ENCODE results near the gene GMPR.
A peak's percentile ranks its signal among the peaks of the same experiment; 100 is the strongest.
"Not testable (repeated sequence)": the region's sequence is repeated elsewhere in the genome, so short reads cannot be mapped to it uniquely, and the experiment has no call there.

The GMPR gene

GRCh38 chr6:16243664-16244063, 5.3 kb downstream of the GMPR start:
- Mint-ChIP-seq H3K4me3 (no peak overlapping the region), H3K27ac (no peak overlapping the region), H3K27me3 (peaks cover 19 to 41% of the 10 kb centered on the region in 2 donors), H3K4me1 (ENCODE audit: low read depth in 2 of 2) (peaks cover 8% of the 10 kb centered on the region in 2 donors), H3K9me3 (no peaks in the 10 kb centered on the region), H3K36me3 (ENCODE audit: insufficient read depth) (no peaks in the 10 kb centered on the region)
- ATAC-seq (replicated peaks) (no peak), DNase-seq (no peak)

GRCh38 chr6:16244446-16244845, 6.1 kb downstream of the GMPR start:
- no peaks in the 10 kb centered on the region for H3K9me3 Mint-ChIP-seq
- no peak overlapping the region for H3K4me3 Mint-ChIP-seq
- no peak overlapping the region for H3K27ac Mint-ChIP-seq
- H3K27me3 Mint-ChIP-seq, result peaks cover 12 to 33% of the 10 kb centered on the region in 2 donors
- H3K36me3 Mint-ChIP-seq (ENCODE audit: insufficient read depth), result no peaks in the 10 kb centered on the region
- H3K4me1 Mint-ChIP-seq (ENCODE audit: low read depth in 2 of 2), result peaks cover 0 to under 1% of the 10 kb centered on the region in 2 donors
- ATAC-seq (replicated peaks) (no peak), DNase-seq (no peak)

DNA sequence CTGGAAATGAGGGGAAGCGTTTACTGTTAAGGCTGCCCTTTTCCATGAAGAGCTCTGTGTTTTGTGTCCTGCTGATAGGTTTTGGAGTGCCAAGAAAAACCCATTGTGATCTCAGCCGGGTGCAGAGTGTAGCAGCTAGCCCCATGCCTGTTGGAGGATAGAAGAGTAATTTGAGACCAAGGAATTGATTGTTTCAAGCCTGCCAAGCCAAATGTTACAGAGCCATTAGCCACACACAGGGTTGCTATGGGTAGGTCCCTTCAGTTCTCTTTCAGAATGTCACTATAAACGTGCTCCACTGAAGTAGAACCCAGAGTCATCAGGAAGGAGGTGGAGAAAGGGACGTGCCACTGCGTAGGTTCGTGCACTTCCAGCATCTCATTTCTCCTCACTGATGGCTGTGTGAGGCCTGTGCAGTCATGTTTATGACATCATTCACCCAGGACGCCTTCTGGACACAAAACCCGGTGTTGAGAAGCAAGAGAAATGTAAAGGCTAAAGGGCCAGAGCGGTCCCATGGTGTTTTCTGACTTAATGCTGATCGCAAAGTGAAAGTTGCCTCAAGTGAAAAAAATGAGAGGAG, 6.6 kb downstream of the GMPR start:
- H3K27ac Mint-ChIP-seq, result no peak overlapping the region
- no peak overlapping the region for H3K4me3 Mint-ChIP-seq
- H3K4me1 Mint-ChIP-seq (ENCODE audit: low read depth in 2 of 2), result no peaks in the 10 kb centered on the region
- no peak for ATAC-seq (replicated peaks)
- DNase-seq, result no peak
- no peaks in the 10 kb centered on the region for H3K36me3 Mint-ChIP-seq (ENCODE audit: insufficient read depth)
- no peaks in the 10 kb centered on the region for H3K9me3 Mint-ChIP-seq
- H3K27me3 Mint-ChIP-seq, result peaks cover 12 to 28% of the 10 kb centered on the region in 2 donors

- peaks cover 12 to 22% of the 10 kb centered on the region in 2 donors for H3K27me3 Mint-ChIP-seq
- no peak for DNase-seq
- no peaks in the 10 kb centered on the region for H3K36me3 Mint-ChIP-seq (ENCODE audit: insufficient read depth)
- H3K27ac Mint-ChIP-seq, result no peak overlapping the region
- no peaks in the 10 kb centered on the region for H3K9me3 Mint-ChIP-seq
- peaks cover 6 to 9% of the 10 kb centered on the region in 2 donors for H3K4me1 Mint-ChIP-seq (ENCODE audit: low read depth in 2 of 2)
- no peak for ATAC-seq (replicated peaks)
- H3K4me3 Mint-ChIP-seq, result no peak overlapping the region
Measured at GRCh38 chr6:16248271-16248853, 10.0 kb downstream of the GMPR start.

- ATAC-seq (replicated peaks) (no peak), DNase-seq (no peak)
- Mint-ChIP-seq H3K4me1 (ENCODE audit: low read depth in 2 of 2) (peaks cover 6 to 10% of the 10 kb centered on the region in 2 donors), H3K9me3 (no peaks in the 10 kb centered on the region), H3K27ac (no peak overlapping the region), H3K4me3 (no peak overlapping the region), H3K27me3 (peaks cover 12 to 22% of the 10 kb centered on the region in 2 donors), H3K36me3 (ENCODE audit: insufficient read depth) (no peaks in the 10 kb centered on the region)
Measured at GRCh38 chr6:16249971-16250370, 11.6 kb downstream of the GMPR start.

- no peaks in the 10 kb centered on the region for H3K36me3 Mint-ChIP-seq (ENCODE audit: insufficient read depth)
- H3K27me3 Mint-ChIP-seq, result peaks cover 0 to 5% of the 10 kb centered on the region in 2 donors
- DNase-seq (no peak), ATAC-seq (replicated peaks) (no peak)
- peaks cover 6 to 10% of the 10 kb centered on the region in 2 donors for H3K4me1 Mint-ChIP-seq (ENCODE audit: low read depth in 2 of 2)
- H3K4me3 Mint-ChIP-seq, result no peak overlapping the region
- H3K9me3 Mint-ChIP-seq, result no peaks in the 10 kb centered on the region
- H3K27ac Mint-ChIP-seq, result no peak overlapping the region
Measured at GRCh38 chr6:16251706-16252105, 13.3 kb downstream of the GMPR start.

- H3K4me3 Mint-ChIP-seq, result no peak overlapping the region
- H3K4me1 Mint-ChIP-seq (ENCODE audit: low read depth in 2 of 2), result peaks cover 6 to 10% of the 10 kb centered on the region in 2 donors
- peak overlapping the region; percentile 7 to 16 for H3K27ac Mint-ChIP-seq
- no peaks in the 10 kb centered on the region for H3K36me3 Mint-ChIP-seq (ENCODE audit: insufficient read depth)
- H3K9me3 Mint-ChIP-seq, result no peaks in the 10 kb centered on the region
- ATAC-seq (replicated peaks) (peak; percentile 96), DNase-seq (peak in 1 of 3 experiments; percentile 15)
- H3K27me3 Mint-ChIP-seq, result peaks cover under 1 to 5% of the 10 kb centered on the region in 2 donors
Measured at GRCh38 chr6:16252686-16253299, 14.4 kb downstream of the GMPR start.

DNA sequence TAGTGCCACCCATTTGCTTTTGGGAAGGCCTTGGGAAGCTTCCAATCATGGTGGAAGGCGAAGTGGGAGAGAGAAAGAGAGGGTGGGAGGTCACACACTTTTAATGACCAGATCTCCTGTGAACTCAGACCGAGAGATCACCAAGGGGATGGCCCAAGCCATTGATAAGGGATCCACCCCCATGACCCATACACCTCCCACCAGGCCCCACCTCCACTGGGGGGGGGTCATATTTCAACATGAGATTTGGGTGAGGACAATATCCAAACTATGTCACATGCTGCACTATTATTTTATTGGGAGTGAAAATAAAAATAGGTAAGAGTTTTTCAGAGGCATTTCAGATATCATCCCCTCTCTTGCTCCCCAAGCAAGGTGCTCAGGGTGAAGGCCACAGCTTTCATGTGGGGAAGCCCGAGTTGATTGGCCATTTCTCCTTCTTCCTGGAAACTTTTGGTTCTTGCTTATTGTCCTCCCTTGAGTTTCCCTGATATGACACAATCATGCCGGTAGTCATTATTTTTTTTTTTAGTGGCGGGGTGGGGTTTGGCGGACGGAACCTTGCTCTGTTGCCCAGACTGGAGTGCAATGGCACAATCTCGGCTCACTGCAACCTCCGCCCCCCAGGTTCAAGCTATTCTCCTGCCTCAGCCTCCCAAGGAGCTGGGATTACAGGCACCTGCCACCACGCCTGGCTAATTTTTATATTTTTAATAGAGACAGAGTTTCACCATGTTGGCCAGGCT, 15.2 kb downstream of the GMPR start:
- Mint-ChIP-seq H3K27ac (peak overlapping the region in 1 of 2 donors; percentile 7), H3K27me3 (peaks cover 5 to 9% of the 10 kb centered on the region in 2 donors), H3K4me1 (ENCODE audit: low read depth in 2 of 2) (peaks cover 6 to 10% of the 10 kb centered on the region in 2 donors), H3K9me3 (no peaks in the 10 kb centered on the region), H3K36me3 (ENCODE audit: insufficient read depth) (no peaks in the 10 kb centered on the region), H3K4me3 (no peak overlapping the region)
- ATAC-seq (replicated peaks) (no peak), DNase-seq (no peak)

DNA sequence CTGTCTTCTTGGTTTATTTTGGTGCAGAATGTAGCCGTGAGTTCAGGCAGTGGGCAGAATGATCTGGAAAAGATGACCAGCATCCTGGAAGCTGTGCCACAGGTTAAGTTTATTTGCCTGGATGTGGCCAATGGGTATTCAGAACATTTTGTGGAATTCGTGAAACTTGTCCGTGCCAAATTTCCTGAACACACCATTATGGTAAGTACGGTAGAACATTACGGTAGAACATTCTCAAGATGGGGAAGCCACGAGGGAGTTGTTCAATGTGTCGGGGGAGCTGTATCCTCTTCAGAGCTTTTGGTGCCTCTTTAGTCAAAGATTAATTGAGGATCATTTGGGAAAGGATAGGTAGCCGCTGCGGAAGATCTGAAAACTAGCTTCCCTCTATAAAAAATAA, 16.1 kb downstream of the GMPR start:
- Mint-ChIP-seq H3K27me3 (peaks cover 5 to 10% of the 10 kb centered on the region in 2 donors), H3K9me3 (no peaks in the 10 kb centered on the region), H3K4me3 (no peak overlapping the region), H3K27ac (no peak overlapping the region), H3K4me1 (ENCODE audit: low read depth in 2 of 2) (peaks cover 6 to 10% of the 10 kb centered on the region in 2 donors), H3K36me3 (ENCODE audit: insufficient read depth) (no peaks in the 10 kb centered on the region)
- ATAC-seq (replicated peaks) (no peak), DNase-seq (no peak)

- peaks cover 6 to 10% of the 10 kb centered on the region in 2 donors for H3K4me1 Mint-ChIP-seq (ENCODE audit: low read depth in 2 of 2)
- no peak overlapping the region for H3K4me3 Mint-ChIP-seq
- H3K9me3 Mint-ChIP-seq, result no peaks in the 10 kb centered on the region
- ATAC-seq (replicated peaks) (no peak), DNase-seq (no peak)
- peak overlapping the region in 1 of 2 donors; percentile 39 for H3K27ac Mint-ChIP-seq
- peaks cover 5 to 10% of the 10 kb centered on the region in 2 donors for H3K27me3 Mint-ChIP-seq
- H3K36me3 Mint-ChIP-seq (ENCODE audit: insufficient read depth), result no peaks in the 10 kb centered on the region
Measured at GRCh38 chr6:16256781-16257180, 18.4 kb downstream of the GMPR start.

GRCh38 chr6:16257999-16258708, 19.8 kb downstream of the GMPR start:
- Mint-ChIP-seq H3K9me3 (no peaks in the 10 kb centered on the region), H3K4me3 (no peak overlapping the region), H3K27me3 (peaks cover 5 to 10% of the 10 kb centered on the region in 2 donors), H3K27ac (no peak overlapping the region), H3K36me3 (ENCODE audit: insufficient read depth) (no peaks in the 10 kb centered on the region), H3K4me1 (ENCODE audit: low read depth in 2 of 2) (peaks cover 0 to 2% of the 10 kb centered on the region in 2 donors)
- ATAC-seq (replicated peaks) (no peak), DNase-seq (no peak)

- Mint-ChIP-seq H3K9me3 (no peaks in the 10 kb centered on the region), H3K27me3 (peaks cover 5 to 10% of the 10 kb centered on the region in 2 donors), H3K4me3 (no peak overlapping the region), H3K27ac (no peak overlapping the region), H3K4me1 (ENCODE audit: low read depth in 2 of 2) (no peaks in the 10 kb centered on the region), H3K36me3 (ENCODE audit: insufficient read depth) (no peaks in the 10 kb centered on the region)
- no peak for DNase-seq
- ATAC-seq (replicated peaks), result no peak
Measured at GRCh38 chr6:16258709-16259075, 20.3 kb downstream of the GMPR start.

DNA sequence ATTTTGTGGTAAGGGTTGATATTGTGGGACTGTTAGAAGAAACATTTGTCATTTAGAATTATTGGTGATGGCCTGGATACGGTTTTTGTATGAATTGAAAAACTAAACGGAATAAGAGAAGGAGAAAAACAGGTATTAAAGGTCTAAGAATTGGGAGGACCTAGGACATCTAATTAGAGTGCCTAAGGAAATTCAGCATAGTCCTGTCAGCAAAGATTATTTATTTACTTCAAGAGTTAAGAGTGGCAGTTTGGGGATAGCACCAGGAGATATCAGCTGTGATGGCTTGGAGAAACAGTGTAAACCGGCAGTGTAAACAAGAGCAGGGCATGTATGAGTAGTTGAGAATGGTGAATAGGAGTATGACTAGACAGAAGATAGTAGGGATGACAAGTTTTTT, 21.2 kb downstream of the GMPR start:
- H3K36me3 Mint-ChIP-seq (ENCODE audit: insufficient read depth); H3K9me3 Mint-ChIP-seq; H3K4me3 Mint-ChIP-seq; H3K4me1 Mint-ChIP-seq (ENCODE audit: low read depth in 2 of 2); ATAC-seq (replicated peaks); DNase-seq; H3K27ac Mint-ChIP-seq; H3K27me3 Mint-ChIP-seq: not testable (repeated sequence)

Data from effector memory CD8-positive, alpha-beta T cell (primary cell).